Ovary (tissue), 3 donors: Measurements from ENCODE around the gene HPGDS.

Experiments used
- CTCF ChIP-seq, 3 donors: fragments of 450-650 bp in 2 of 3; fragments of 200-600 bp in 1 of 3; IDR thresholded peaks; one replicate each; pipeline versions ENCODE4 v1.5.1 to v1.8.0; 2016 to 2022; ENCODE audit warnings: antibody characterized with exemption in 3 of 3, mild to moderate bottlenecking in 1 of 3
- EP300 ChIP-seq: sonication (generic); formaldehyde crosslinking; IDR thresholded peaks from one replicate; pipeline ENCODE4 v1.6.1; 2017; ENCODE audit warnings: antibody characterized with exemption
- POLR2A ChIP-seq: fragments of 450-650 bp; IDR thresholded peaks from one replicate; pipeline ENCODE4 v1.6.1; 2017; ENCODE audit warnings: antibody characterized with exemption, mild to moderate bottlenecking, moderate library complexity
- donor health status: DM: no; HTN: no; CAD: no.

- TF ChIP-seq CTCF (IDR thresholded peaks at IDR 0.05) (no peak), EP300 (no peak), POLR2A (no peak)
Observed at GRCh38 chr4:94377294-94377693, 34.7 kb upstream of the HPGDS start.
